Memory B cell (primary cell): ENCODE measurements around the gene FGGY.
"Not testable (repeated sequence)": the region's sequence is repeated elsewhere in the genome, so short reads cannot be mapped to it uniquely, and the experiment has no call there.

Experiments
- ATAC-seq: fragments of 150-1000 bp; cut with Tn5 transposase; 2 replicates; pipeline ENCODE4 v1.10.0; 2021; ENCODE audit warnings: low read depth, mild to moderate bottlenecking, moderate library complexity
- DNase-seq, 2 donors: peaks; one replicate each; pipeline ENCODE4 v3.0.0; 2022; ENCODE audit warnings: low spot score in 2 of 2
- H3K27ac Mint-ChIP-seq: one replicate; pipeline ENCODE4 v1.8.0; 2022; ENCODE audit warnings: mild to moderate bottlenecking, moderate library complexity, mixed read lengths
- H3K27me3 Mint-ChIP-seq: one replicate; pipeline ENCODE4 v1.8.0; 2022; ENCODE audit warnings: mixed read lengths
- H3K36me3 Mint-ChIP-seq: one replicate; pipeline ENCODE4 v1.8.0; 2022; ENCODE audit warnings: mild to moderate bottlenecking, mixed read lengths
- H3K4me1 Mint-ChIP-seq: one replicate; pipeline ENCODE4 v1.8.0; 2022; ENCODE audit warnings: mixed read lengths
- H3K4me3 Mint-ChIP-seq: one replicate; pipeline ENCODE4 v1.8.0; 2022; ENCODE audit warnings: mild to moderate bottlenecking, moderate library complexity, mixed read lengths
- H3K9me3 Mint-ChIP-seq: one replicate; pipeline ENCODE4 v1.8.0; 2022; ENCODE audit warnings: mixed read lengths

FGGY gene

DNA sequence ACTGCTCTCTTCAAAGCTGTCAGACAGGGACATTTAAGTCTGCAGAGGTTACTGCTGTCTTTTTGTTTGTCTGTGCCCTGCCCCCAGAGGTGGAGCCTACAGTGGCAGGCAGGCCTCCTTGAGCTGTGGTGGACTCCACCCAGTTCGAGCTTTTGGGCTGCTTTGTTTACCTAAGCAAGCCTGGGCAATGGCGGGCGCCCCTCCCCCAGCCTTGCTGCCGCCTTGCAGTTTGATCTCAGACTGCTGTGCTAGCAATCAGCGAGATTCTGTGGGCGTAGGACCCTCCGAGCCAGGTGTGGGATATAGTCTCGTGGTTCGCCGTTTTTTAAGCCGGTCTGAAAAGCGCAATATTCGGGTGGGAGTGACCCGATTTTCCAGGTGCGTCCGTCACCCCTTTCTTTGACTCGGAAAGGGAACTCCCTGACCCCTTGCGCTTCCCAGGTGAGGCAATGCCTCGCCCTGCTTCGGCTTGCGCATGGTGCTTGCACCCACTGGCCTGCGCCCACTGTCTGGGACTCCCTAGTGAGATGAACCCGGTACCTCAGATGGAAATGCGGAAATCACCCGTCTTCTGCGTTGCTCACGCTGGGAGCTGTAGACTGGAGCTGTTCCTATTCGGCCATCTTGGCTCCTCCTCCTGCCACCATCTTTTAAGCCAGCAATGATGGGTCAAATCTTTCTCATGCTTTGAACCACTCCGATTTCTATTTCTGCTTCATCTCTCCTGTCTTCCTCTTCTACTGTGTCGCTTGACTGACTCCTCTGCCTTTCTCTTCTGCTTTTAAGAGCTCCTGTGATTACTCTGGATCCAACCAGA is 356.5 kb downstream of the FGGY start:
- not testable (repeated sequence) for DNase-seq, H3K27ac Mint-ChIP-seq, H3K27me3 Mint-ChIP-seq, H3K4me3 Mint-ChIP-seq, H3K9me3 Mint-ChIP-seq, H3K4me1 Mint-ChIP-seq, ATAC-seq
- peaks cover 10% of the 10 kb centered on the region for H3K36me3 Mint-ChIP-seq

DNA sequence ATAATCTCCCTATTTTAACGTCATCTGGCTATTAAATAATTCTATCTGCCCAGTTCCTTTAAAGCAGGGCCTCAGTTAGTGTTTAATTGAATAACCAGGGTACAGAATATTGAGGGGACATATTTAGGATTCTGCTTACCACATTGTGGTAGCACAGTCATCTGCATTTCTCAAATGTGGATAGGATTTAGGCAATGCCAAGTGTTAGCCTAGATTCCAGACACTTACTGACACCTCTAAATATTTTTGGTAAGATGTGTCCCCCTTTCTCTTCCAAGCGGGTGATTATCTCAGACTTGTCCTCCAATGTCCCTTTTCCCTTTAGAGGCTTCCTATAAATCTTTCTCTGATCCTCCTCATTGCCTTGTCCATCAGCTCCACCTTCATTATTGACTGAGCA is 357.1 kb downstream of the FGGY start:
- H3K9me3 Mint-ChIP-seq = no peaks in the 10 kb centered on the region
- ATAC-seq (no peak), DNase-seq (no peak)
- H3K27me3 Mint-ChIP-seq = no peaks in the 10 kb centered on the region
- H3K4me1 Mint-ChIP-seq = no peaks in the 10 kb centered on the region
- H3K27ac Mint-ChIP-seq = no peak overlapping the region
- peaks cover 13% of the 10 kb centered on the region for H3K36me3 Mint-ChIP-seq
- H3K4me3 Mint-ChIP-seq = no peak overlapping the region

DNA sequence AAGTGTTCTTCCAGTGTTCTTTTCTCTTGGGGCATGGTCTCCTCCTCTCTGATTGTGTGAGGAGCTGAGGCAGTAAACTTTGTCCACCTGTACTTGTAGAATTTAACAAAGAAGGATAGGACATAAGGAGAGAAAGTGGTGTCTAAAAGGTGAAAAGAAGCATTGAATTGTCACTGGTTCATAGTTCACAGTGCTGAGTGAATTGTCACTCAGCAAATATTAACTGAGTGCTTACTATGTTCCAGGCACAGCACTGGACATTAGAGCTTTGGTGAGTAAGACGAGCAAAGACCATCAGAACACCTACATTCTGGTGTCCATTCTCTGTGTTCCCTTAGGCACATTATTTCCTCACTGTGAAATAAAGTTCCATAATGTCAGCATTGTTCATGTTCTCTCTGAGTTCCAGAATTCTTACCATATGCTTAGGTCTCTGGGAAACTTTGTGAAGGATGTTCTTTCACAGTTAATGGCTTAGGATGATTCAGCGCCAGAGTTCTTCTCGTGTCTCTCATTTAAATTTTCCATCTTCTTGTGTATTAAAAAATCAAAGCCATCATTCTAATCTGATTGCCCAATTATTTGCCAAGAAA is 361.1 kb downstream of the FGGY start:
- Mint-ChIP-seq H3K9me3 (no peaks in the 10 kb centered on the region), H3K4me1 (no peaks in the 10 kb centered on the region), H3K27me3 (no peaks in the 10 kb centered on the region), H3K4me3 (no peak overlapping the region), H3K36me3 (peaks cover 14% of the 10 kb centered on the region), H3K27ac (no peak overlapping the region)
- DNase-seq = no peak
- no peak for ATAC-seq

DNA sequence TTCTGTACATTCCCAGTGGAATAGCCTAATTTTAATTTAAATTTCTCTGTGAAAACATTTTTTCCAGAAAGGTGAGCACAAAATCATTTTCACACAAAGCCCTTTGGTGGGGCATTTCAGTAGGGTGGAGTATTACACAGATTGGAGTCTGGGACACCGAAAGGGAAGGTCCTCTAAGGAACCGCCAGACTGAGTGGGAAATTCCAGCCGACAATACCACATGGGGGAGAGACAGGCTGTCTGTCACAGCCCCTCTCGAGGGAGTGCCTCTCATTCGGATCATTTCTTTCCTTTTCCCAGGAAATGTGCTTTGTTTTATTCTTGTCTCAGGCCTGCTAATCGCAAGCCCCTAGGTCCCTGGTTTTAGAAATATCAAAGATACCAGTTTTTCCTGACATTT is 367.3 kb downstream of the FGGY start:
- Mint-ChIP-seq H3K4me1 (peaks cover 4% of the 10 kb centered on the region), H3K9me3 (no peaks in the 10 kb centered on the region), H3K4me3 (no peak overlapping the region), H3K36me3 (peaks cover 13% of the 10 kb centered on the region), H3K27ac (no peak overlapping the region), H3K27me3 (no peaks in the 10 kb centered on the region)
- ATAC-seq = no peak
- no peak for DNase-seq

DNA sequence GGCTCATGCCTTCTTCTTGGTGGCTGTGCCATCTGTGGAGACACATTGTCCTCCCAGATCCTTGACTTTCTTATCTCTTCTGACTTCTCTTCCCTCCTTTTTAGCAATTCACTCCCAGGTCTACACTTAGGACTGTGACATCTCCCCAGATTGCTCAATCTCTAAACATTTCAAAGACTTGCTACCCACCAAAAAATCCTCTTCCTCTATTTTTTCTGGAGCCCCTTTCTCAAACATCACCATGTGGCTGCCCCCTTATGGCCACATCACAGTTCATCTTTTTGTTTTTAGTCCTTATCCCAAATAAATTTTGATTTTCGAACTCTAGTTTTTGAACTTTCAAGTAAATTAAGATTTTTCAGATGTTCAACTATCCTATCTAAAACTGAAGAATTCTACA is 369.2 kb downstream of the FGGY start:
- DNase-seq (no peak), ATAC-seq (no peak)
- Mint-ChIP-seq H3K27ac (no peak overlapping the region), H3K9me3 (no peaks in the 10 kb centered on the region), H3K27me3 (no peaks in the 10 kb centered on the region), H3K4me1 (peaks cover 4% of the 10 kb centered on the region), H3K4me3 (no peak overlapping the region), H3K36me3 (peaks cover 10% of the 10 kb centered on the region)

DNA sequence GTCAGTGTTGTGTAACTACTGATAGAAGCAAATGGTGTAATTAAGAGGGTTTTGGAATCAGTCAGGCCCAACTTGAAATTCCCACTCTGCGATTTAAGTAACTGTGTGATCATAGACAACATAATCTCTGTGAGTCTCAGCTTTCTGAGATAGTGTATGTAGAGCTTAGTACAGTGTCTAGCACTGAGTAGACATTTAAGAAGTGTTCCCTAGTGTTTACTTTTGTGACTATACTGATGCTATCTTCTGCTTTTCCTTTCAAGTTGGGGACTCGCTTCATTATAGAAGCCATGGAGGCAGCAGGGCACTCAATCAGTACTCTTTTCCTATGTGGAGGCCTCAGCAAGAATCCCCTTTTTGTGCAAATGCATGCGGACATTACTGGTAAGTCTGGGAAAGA is 370.1 kb downstream of the FGGY start:
- Mint-ChIP-seq H3K27me3 (no peaks in the 10 kb centered on the region), H3K9me3 (no peaks in the 10 kb centered on the region), H3K27ac (no peak overlapping the region), H3K36me3 (peaks cover 10% of the 10 kb centered on the region), H3K4me1 (peaks cover 4% of the 10 kb centered on the region), H3K4me3 (no peak overlapping the region)
- DNase-seq (no peak), ATAC-seq (no peak)

DNA sequence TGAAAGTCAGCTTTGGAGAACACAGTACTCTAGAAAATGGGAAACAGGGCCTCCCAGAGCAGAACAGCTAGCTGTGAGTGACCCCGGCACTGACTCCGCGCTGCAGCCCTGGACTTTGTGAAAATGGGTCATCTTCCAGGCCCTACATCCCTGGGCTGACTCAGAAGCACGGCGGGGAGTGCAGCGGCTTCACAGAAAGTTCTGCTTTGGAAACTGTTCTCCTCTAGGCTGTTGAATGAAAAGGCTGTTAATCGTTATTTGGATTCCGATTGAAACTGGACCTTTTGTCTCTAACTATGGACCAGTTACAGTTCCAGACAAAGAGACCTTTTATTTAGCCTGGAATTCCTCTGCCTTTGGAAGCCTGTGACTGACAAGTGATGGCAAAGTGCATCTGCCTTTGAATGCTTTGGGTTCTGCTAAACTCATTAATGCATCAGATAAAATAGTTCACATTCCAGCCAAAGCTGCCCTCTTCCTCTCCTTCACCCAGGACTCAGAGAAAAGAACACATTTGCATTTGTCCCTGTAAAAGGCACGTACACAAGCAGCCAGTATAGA is 372.9 kb downstream of the FGGY start:
- no peak for DNase-seq

DNA sequence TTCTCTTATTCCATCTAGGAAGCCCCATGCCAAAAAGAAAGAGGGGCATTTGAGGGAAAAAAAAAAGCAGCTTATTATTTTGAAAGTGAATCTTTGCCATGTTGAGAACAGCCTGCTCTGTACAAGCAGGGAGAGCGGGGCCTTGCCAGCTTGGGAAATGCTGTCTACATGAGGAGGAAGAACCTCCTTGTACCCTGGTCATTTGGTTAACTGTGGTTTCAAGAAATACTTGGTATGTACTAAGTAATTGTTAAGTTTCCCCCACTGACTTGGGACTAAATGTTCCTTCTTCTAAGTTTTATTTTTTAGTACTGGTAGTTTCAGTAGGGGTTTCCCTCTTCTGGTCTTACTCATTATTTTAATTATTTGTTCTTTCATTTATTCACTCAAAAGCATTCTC is 373.8 kb downstream of the FGGY start:
- no peak overlapping the region for H3K27ac Mint-ChIP-seq
- ATAC-seq (no peak), DNase-seq (no peak)
- H3K9me3 Mint-ChIP-seq = no peaks in the 10 kb centered on the region
- no peaks in the 10 kb centered on the region for H3K27me3 Mint-ChIP-seq
- H3K4me1 Mint-ChIP-seq = peaks cover 4% of the 10 kb centered on the region
- no peak overlapping the region for H3K4me3 Mint-ChIP-seq
- H3K36me3 Mint-ChIP-seq = peaks cover 10% of the 10 kb centered on the region

More for the DNA sequence above, 372.9 kb downstream of the FGGY start:
- ATAC-seq = no peak
- Mint-ChIP-seq H3K9me3 (no peaks in the 10 kb centered on the region), H3K27me3 (no peaks in the 10 kb centered on the region), H3K4me3 (no peak overlapping the region), H3K4me1 (peaks cover 4% of the 10 kb centered on the region), H3K27ac (no peak overlapping the region), H3K36me3 (peaks cover 10% of the 10 kb centered on the region)

DNA sequence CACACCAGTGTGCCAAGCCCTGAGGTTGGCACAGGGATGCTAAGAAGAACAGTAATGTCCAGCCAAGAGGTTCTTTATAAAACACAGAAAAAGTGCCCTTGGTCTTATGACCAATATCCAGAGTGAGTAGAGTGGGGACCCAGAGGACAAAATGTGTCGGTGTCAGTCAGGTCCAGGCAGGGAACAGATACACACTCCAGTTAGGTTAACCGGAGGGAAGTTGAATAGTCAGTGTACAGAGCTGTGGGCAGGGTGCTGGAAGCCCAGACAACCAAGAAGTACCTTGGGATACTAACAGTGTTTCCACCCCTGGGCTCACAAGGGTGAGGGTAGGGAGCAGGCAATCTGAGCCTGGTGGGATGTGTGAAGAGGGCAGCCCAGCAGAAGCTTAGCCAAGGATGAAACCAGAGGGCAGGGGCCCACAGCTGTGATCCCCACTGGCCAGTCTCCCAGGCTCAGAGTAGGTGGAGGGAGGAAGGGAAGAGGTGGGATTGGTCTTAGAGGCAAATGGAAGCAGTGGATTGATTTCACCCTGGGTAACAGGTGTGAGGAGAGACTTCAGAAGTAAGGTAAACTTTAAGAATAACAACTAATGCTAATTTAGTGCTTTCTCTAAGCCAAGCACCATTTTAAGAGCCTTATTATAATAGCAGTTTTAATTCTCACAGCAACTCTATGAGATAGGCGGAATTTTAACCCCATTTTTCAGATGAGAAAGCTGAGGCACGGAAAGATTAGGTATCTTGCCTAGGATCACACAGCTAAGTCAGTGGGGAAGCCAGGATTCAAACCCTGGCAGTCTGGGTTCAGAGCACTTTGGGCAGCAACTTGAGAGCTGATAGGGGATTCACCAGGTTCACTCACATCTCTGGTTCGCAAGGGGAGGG is 374.4 kb downstream of the FGGY start:
- Mint-ChIP-seq H3K4me3 (no peak overlapping the region), H3K27ac (no peak overlapping the region), H3K36me3 (peaks cover 10% of the 10 kb centered on the region), H3K27me3 (no peaks in the 10 kb centered on the region), H3K4me1 (no peaks in the 10 kb centered on the region), H3K9me3 (no peaks in the 10 kb centered on the region)
- DNase-seq = no peak
- ATAC-seq = no peak

DNA sequence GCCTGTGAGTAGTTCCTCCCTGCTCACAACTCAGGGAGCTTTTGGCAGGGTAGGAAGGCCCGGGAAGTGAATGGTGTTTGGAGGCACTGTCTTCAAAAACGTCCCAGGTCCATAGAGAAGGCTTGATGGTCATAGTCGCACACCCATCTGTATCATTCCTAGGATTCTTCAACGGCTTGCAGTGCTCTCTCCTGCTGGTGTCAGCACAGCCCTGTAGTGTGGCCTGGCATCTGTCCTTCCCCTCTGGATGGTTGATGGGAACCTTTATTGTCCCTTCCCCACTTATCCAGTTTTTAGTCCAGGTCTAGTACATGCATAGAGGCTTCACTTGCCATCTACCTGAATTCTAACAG is 375.0 kb downstream of the FGGY start:
- Mint-ChIP-seq H3K9me3 (no peaks in the 10 kb centered on the region), H3K27ac (no peak overlapping the region), H3K4me1 (no peaks in the 10 kb centered on the region), H3K27me3 (no peaks in the 10 kb centered on the region), H3K36me3 (peaks cover 10% of the 10 kb centered on the region), H3K4me3 (no peak overlapping the region)
- no peak for ATAC-seq
- no peak for DNase-seq

DNA sequence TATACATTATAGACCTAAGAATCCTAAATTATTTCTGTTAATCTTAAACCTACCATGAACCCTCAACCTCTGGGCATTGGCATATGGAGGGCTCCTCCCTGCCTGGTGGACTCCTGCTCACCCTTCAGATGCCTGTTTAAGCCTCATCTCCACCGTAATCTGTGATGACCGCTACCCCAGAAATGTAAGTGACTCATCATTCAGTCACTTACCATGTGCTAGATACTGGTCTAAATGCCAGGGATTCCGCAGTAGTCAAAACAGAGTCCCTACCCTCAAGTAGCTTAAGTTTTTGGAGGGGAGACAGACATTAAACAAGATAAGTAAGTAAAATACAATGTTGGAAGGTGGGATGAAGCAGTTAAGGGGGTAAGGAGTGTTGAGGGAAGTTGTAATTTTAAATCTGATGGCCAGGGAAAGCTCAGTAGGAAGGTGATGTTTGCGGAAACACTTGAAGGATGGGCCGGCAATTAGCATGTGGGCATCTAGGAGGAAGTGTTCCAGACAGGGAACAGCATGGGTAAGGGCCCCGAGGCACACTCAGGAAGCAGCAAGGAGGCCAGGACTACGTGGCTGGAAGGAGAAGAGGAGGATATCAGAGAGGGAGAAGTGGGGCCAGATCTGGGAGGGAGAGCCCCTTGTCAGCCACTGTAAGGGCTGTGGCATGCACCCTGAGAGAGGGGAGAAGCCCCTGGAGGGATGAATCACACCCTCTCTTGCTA is 376.1 kb downstream of the FGGY start:
- DNase-seq (no peak), ATAC-seq (no peak)
- H3K9me3 Mint-ChIP-seq = no peaks in the 10 kb centered on the region
- H3K36me3 Mint-ChIP-seq = peaks cover 6% of the 10 kb centered on the region
- H3K27ac Mint-ChIP-seq = no peak overlapping the region
- no peak overlapping the region for H3K4me3 Mint-ChIP-seq
- H3K4me1 Mint-ChIP-seq = no peaks in the 10 kb centered on the region
- H3K27me3 Mint-ChIP-seq = no peaks in the 10 kb centered on the region

DNA sequence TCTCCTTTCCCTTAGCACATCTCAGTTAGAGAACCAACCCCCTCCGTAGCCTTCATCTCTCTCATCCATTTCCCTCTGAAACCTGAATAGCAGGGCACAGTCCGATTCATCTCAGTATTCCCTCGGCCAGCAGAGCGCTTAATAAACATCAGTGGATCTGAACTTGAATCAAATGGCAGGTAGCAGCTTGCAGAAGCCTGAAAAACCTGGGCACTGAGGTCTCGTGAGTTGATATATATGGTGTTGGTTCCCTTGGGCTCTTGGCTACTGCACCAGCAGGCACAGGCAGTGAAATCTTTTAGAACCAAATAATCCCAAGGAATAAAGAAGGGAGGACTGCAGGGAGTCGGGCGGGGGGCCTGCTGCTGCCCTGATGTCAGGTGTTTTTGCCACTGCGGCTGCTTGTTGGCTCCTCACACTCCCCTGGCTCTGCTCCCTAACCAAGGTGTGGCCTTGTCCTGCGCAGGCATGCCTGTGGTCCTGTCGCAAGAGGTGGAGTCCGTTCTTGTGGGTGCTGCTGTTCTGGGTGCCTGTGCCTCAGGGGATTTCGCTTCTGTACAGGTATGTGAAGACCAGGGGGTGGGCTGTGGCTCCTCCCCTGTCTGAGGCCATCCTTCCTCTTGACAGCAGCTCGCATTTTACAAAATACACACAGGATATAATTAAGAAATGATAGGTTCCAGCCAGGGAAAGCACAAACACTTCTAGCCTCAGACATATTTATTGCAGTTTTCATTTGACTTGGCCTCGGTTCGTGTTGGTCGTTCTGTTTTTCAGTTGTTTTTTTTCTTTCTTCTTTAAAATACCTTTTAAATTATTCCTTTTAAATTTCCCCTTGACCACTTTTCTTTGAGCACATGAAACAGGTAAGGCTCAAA is 376.9 kb downstream of the FGGY start:
- Mint-ChIP-seq H3K4me1 (no peaks in the 10 kb centered on the region), H3K9me3 (no peaks in the 10 kb centered on the region), H3K36me3 (peaks cover 5% of the 10 kb centered on the region), H3K27ac (no peak overlapping the region), H3K27me3 (no peaks in the 10 kb centered on the region), H3K4me3 (no peak overlapping the region)
- ATAC-seq (no peak), DNase-seq (no peak)

DNA sequence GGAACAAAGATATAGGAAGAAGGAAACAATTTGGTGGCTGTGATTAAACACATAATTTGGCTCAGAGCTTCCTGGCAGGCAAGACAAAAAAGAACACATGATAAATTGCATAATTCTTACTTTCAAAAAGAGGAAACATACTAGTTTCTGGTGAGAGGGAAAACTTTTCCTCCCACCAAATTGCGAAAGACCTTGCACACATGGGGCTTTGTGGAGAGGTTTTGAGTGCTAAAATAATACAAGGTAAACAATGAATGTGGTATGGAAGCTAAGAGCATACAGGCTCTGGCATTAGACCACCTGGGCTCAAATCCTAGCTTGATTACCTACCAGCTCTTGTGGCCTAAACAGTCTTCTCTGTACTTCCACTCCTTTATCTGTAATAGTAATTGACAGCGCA is 377.7 kb downstream of the FGGY start:
- Mint-ChIP-seq H3K9me3 (no peaks in the 10 kb centered on the region), H3K4me1 (no peaks in the 10 kb centered on the region), H3K27ac (no peak overlapping the region), H3K27me3 (no peaks in the 10 kb centered on the region), H3K4me3 (no peak overlapping the region), H3K36me3 (peaks cover 8% of the 10 kb centered on the region)
- ATAC-seq = no peak
- DNase-seq = no peak
